WTC11 (cell line): ENCODE data around the gene FKBP5. TPM values are rescaled to one million over a fixed set of nuclear protein-coding genes. Genes with fewer than 3 reads are reported as not detected.
"Not testable (repeated sequence)": the region's sequence is repeated elsewhere in the genome, so short reads cannot be mapped to it uniquely, and the experiment has no call there.

Experiments used
- ATAC-seq: fragments of 200-7000 bp; cut with Tn5 transposase; 2 replicates; pipeline ENCODE4 v1.10.0; 2021; ENCODE audit warnings: mild to moderate bottlenecking, moderate library complexity
- CTCF ChIA-PET: fragments of 300-600 bp; sonication (Branson Sonifier 250); formaldehyde crosslinking; loops from one replicate; lab custom pipeline; 2021; ENCODE audit warnings: antibody characterized with exemption; lab: Charles Lee
- POLR2A ChIA-PET: fragments of 350-600 bp; sonication (Branson Sonifier 250); formaldehyde crosslinking; loops from one replicate; lab custom pipeline; 2021; ENCODE audit warnings: antibody characterized with exemption; lab: Charles Lee
- DNase-seq: peaks from one replicate; pipeline ENCODE4 v3.0.0; 2021; ENCODE audit warnings: low spot score
- H3K27ac Mint-ChIP-seq: 2 replicates; pipeline ENCODE4 v1.8.0; 2021; ENCODE audit warnings: mixed read lengths
- H3K27me3 Mint-ChIP-seq: 2 replicates; pipeline ENCODE4 v1.8.0; 2021; ENCODE audit warnings: low read depth, mild to moderate bottlenecking, moderate library complexity, mixed read lengths
- H3K36me3 Mint-ChIP-seq: 2 replicates; pipeline ENCODE4 v1.8.0; 2021; ENCODE audit warnings: mixed read lengths
- H3K4me1 Mint-ChIP-seq: 2 replicates; pipeline ENCODE4 v1.8.0; 2022; ENCODE audit warnings: mixed read lengths
- H3K4me3 Mint-ChIP-seq: 2 replicates; pipeline ENCODE4 v1.8.0; 2021; ENCODE audit warnings: mild to moderate bottlenecking, moderate library complexity, mixed read lengths
- H3K9me3 Mint-ChIP-seq: 2 replicates; pipeline ENCODE4 v1.8.0; 2021; ENCODE audit warnings: mixed read lengths
- FOXP1 ChIP-seq: sonication (generic); formaldehyde crosslinking; IDR thresholded peaks from 2 replicates; pipeline ENCODE4 v1.8.0; 2022; ENCODE audit warnings: missing genetic modification reagents, mild to moderate bottlenecking, moderate library complexity, borderline replicate concordance
- GABPB1 ChIP-seq: sonication (generic); formaldehyde crosslinking; IDR thresholded peaks from 2 replicates; pipeline ENCODE4 v1.8.1; 2023; ENCODE audit warnings: mild to moderate bottlenecking, missing genetic modification reagents
- GRHL2 ChIP-seq: fragments of 250-450 bp; sonication (Bioruptor Pico); IDR thresholded peaks from 2 replicates; pipeline ENCODE4 v1.8.0; 2022; ENCODE audit warnings: mild to moderate bottlenecking, moderate library complexity; ENCODE audit not compliant: insufficient replicate concordance, severe bottlenecking
- MAX ChIP-seq: sonication (generic); formaldehyde crosslinking; IDR thresholded peaks from 2 replicates; pipeline ENCODE4 v1.8.0; 2022; ENCODE audit warnings: mild to moderate bottlenecking, missing genetic modification reagents
- MXD4 ChIP-seq: fragments of 250-450 bp; sonication (Bioruptor Pico); IDR thresholded peaks from 2 replicates; pipeline ENCODE4 v1.8.0; 2021; ENCODE audit warnings: mild to moderate bottlenecking, moderate library complexity, borderline replicate concordance
- TP53 ChIP-seq: sonication (generic); formaldehyde crosslinking; IDR thresholded peaks from 2 replicates; pipeline ENCODE4 v1.8.1; 2023; ENCODE audit warnings: mild to moderate bottlenecking, missing genetic modification reagents
- ZNF263 ChIP-seq: sonication (generic); formaldehyde crosslinking; IDR thresholded peaks from 2 replicates; pipeline ENCODE4 v1.8.1; 2022; ENCODE audit warnings: low read depth, mild to moderate bottlenecking, moderate library complexity, missing genetic modification reagents
- ZNF317 ChIP-seq: sonication (generic); formaldehyde crosslinking; IDR thresholded peaks from 2 replicates; pipeline ENCODE4 v1.8.1; 2023; ENCODE audit warnings: low read depth, mild to moderate bottlenecking, moderate library complexity, missing genetic modification reagents, borderline replicate concordance
- total RNA-seq: library from RNA; stranded (reverse); gene quantifications from 3 replicates; pipeline ENCODE4 v1.2.3, GENCODE V29; 2021
- TF ChIP-seq, protein P1 (sequence below): fragments of 200-600 bp; IDR thresholded peaks from 2 replicates; pipeline ENCODE4 v1.8.0; 2022; ENCODE audit warnings: antibody characterized with exemption
- TF ChIP-seq, protein P2 (sequence below): fragments of 250-450 bp; sonication (Bioruptor Pico); IDR thresholded peaks from 2 replicates; pipeline ENCODE4 v1.9.0; 2021; ENCODE audit warnings: mild to moderate bottlenecking
- TF ChIP-seq, protein P3 (sequence below): sonication (generic); formaldehyde crosslinking; IDR thresholded peaks from 2 replicates; pipeline ENCODE4 v1.8.1; 2023; ENCODE audit warnings: mild to moderate bottlenecking, moderate library complexity, missing genetic modification reagents
- TF ChIP-seq, protein P4 (sequence below): sonication (generic); formaldehyde crosslinking; IDR thresholded peaks from 2 replicates; pipeline ENCODE4 v1.8.1; 2023; ENCODE audit warnings: mild to moderate bottlenecking, missing genetic modification reagents, moderate library complexity
- TF ChIP-seq, protein P5 (sequence below): sonication (generic); formaldehyde crosslinking; IDR thresholded peaks from 2 replicates; pipeline ENCODE4 v1.8.1; 2022; ENCODE audit warnings: missing genetic modification reagents, borderline replicate concordance

The FKBP5 gene
- total RNA-seq, 1 experiment from 2014 or later = 27.2 TPM

DNA sequence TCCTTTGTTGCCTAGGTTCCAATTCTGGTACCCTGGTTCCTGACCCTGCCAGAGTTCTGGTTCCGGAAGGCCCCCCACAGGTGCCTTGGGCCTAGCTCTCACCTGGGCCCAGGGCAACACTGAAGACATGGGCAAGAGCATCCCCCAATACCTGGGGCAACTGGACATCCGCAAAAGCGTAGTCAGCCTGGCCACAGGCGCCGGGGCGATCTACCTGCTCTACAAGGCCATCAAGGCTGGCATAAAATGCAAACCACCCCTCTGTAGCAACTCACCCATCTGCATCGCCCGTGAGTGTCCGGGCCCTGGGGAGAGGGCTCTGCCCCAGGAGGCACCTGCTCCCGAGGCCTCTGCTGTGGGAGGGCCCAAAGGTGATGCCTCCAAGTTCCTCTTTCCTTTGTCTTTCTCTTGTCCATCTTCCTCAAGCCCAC lies 48.3 kb upstream of the FKBP5 start, which contains the start of gene ARMC12:
Gene ARMC12, plus strand, starts transcription at position 51 of the 431 bp plus-strand sequence. Its CDS starts 77 bp downstream, at position 128.
- Mint-ChIP-seq H3K27ac (no peak within 1 kb of the TSS), H3K9me3 (no peaks in the 10 kb centered on the region), H3K4me3 (no peak within 1 kb of the TSS), H3K4me1 (peaks cover 73% of the 10 kb centered on the region), H3K27me3 (peaks cover 7% of the 10 kb centered on the region), H3K36me3 (no peaks in the 10 kb centered on the region)
- POLR2A ChIA-PET = interaction anchor here (1.0 kb wide), 2 partner anchors 9 to 27 kb away, joined by 3 to 4 read pairs; no protein-coding TSS in a partner anchor
- ATAC-seq = no peak
- CTCF ChIA-PET = interaction anchor here (0.6 to 5.6 kb wide), 51 partner anchors 9 to 626 kb away, joined by 3 to 86 read pairs (median 5); partner anchors contain the start of genes FANCE and FKBP5
- no peak for TF ChIP-seq ZNF317 (CRISPR knock-in tag)
- TF ChIP-seq MAX (CRISPR knock-in tag) = peak; percentile 15; the same call in 1 of the 2 replicates
- DNase-seq = no peak

DNA sequence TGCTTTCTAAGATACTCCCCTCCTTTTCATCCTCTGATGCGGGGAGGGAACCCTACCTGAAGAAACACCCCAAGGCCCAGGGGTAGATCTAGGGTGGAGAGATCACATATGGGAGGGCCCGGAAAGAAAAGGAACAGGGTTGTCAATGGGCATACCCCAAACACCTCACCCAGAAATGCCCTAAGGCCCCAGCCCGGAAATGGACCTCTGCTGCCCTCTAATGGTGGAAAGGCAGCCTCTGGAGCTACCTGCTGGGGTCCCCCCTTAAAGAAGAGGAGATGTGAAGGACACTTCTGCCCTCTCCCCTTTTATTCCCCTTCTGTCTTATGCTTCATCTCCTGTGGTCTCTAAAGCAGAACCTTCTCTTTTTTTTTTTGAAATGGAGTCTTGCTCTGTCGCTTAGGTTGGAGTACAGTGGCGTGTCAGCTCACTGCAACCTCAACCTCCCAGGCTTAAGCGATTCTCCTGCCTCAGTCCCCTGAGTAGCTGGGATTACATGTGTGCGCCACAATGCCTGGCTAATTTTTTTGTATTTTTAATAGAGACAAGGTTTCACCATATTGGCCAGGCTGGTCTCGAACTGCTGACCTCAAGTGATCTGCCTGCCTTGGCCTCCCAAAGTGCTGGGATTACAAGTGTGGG lies 47.7 kb upstream of the FKBP5 start:
- Mint-ChIP-seq H3K27me3 (peaks cover 7% of the 10 kb centered on the region), H3K36me3 (no peaks in the 10 kb centered on the region), H3K27ac (no peak overlapping the region), H3K9me3 (no peaks in the 10 kb centered on the region), H3K4me3 (no peak overlapping the region), H3K4me1 (peaks cover 69% of the 10 kb centered on the region)
- DNase-seq (peak; percentile 88), ATAC-seq (peak; percentile 23)
- POLR2A ChIA-PET = interaction anchor here (1.0 kb wide), 2 partner anchors 8 to 28 kb away, joined by 3 to 4 read pairs; no protein-coding TSS in a partner anchor
- TF ChIP-seq, protein P1, sequence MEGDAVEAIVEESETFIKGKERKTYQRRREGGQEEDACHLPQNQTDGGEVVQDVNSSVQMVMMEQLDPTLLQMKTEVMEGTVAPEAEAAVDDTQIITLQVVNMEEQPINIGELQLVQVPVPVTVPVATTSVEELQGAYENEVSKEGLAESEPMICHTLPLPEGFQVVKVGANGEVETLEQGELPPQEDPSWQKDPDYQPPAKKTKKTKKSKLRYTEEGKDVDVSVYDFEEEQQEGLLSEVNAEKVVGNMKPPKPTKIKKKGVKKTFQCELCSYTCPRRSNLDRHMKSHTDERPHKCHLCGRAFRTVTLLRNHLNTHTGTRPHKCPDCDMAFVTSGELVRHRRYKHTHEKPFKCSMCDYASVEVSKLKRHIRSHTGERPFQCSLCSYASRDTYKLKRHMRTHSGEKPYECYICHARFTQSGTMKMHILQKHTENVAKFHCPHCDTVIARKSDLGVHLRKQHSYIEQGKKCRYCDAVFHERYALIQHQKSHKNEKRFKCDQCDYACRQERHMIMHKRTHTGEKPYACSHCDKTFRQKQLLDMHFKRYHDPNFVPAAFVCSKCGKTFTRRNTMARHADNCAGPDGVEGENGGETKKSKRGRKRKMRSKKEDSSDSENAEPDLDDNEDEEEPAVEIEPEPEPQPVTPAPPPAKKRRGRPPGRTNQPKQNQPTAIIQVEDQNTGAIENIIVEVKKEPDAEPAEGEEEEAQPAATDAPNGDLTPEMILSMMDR = peak; percentile 82
- TF ChIP-seq FOXP1 = no peak
- CTCF ChIA-PET = interaction anchor here (0.6 to 5.6 kb wide), 51 partner anchors 9 to 627 kb away, joined by 3 to 86 read pairs (median 5); partner anchors contain the start of genes FANCE and FKBP5

- H3K9me3 Mint-ChIP-seq = no peaks in the 10 kb centered on the region
- DNase-seq = no peak
- H3K27me3 Mint-ChIP-seq = peaks cover 7% of the 10 kb centered on the region
- H3K4me3 Mint-ChIP-seq = no peak overlapping the region
- no peaks in the 10 kb centered on the region for H3K36me3 Mint-ChIP-seq
- CTCF ChIA-PET = interaction anchor here (1.3 to 5.6 kb wide), 15 partner anchors 18 to 219 kb away, joined by 3 to 86 read pairs (median 11); no protein-coding TSS in a partner anchor
- peaks cover 67% of the 10 kb centered on the region for H3K4me1 Mint-ChIP-seq
- TF ChIP-seq, protein P2, sequence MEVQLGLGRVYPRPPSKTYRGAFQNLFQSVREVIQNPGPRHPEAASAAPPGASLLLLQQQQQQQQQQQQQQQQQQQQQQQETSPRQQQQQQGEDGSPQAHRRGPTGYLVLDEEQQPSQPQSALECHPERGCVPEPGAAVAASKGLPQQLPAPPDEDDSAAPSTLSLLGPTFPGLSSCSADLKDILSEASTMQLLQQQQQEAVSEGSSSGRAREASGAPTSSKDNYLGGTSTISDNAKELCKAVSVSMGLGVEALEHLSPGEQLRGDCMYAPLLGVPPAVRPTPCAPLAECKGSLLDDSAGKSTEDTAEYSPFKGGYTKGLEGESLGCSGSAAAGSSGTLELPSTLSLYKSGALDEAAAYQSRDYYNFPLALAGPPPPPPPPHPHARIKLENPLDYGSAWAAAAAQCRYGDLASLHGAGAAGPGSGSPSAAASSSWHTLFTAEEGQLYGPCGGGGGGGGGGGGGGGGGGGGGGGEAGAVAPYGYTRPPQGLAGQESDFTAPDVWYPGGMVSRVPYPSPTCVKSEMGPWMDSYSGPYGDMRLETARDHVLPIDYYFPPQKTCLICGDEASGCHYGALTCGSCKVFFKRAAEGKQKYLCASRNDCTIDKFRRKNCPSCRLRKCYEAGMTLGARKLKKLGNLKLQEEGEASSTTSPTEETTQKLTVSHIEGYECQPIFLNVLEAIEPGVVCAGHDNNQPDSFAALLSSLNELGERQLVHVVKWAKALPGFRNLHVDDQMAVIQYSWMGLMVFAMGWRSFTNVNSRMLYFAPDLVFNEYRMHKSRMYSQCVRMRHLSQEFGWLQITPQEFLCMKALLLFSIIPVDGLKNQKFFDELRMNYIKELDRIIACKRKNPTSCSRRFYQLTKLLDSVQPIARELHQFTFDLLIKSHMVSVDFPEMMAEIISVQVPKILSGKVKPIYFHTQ = no peak
- no peak for TF ChIP-seq ZNF317 (CRISPR knock-in tag)
- no peak for TF ChIP-seq GRHL2 (CRISPR knock-in tag)
- no peak for TF ChIP-seq ZNF263
- TF ChIP-seq MXD4 = no peak
- TF ChIP-seq, protein P3, sequence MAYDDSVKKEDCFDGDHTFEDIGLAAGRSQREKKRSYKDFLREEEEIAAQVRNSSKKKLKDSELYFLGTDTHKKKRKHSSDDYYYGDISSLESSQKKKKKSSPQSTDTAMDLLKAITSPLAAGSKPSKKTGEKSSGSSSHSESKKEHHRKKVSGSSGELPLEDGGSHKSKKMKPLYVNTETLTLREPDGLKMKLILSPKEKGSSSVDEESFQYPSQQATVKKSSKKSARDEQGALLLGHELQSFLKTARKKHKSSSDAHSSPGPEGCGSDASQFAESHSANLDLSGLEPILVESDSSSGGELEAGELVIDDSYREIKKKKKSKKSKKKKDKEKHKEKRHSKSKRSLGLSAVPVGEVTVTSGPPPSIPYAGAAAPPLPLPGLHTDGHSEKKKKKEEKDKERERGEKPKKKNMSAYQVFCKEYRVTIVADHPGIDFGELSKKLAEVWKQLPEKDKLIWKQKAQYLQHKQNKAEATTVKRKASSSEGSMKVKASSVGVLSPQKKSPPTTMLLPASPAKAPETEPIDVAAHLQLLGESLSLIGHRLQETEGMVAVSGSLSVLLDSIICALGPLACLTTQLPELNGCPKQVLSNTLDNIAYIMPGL (CRISPR knock-in tag) = no peak
- TF ChIP-seq, protein P4, sequence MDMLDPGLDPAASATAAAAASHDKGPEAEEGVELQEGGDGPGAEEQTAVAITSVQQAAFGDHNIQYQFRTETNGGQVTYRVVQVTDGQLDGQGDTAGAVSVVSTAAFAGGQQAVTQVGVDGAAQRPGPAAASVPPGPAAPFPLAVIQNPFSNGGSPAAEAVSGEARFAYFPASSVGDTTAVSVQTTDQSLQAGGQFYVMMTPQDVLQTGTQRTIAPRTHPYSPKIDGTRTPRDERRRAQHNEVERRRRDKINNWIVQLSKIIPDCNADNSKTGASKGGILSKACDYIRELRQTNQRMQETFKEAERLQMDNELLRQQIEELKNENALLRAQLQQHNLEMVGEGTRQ = no peak
- TF ChIP-seq TP53 (CRISPR knock-in tag) = no peak
- TF ChIP-seq, protein P5, sequence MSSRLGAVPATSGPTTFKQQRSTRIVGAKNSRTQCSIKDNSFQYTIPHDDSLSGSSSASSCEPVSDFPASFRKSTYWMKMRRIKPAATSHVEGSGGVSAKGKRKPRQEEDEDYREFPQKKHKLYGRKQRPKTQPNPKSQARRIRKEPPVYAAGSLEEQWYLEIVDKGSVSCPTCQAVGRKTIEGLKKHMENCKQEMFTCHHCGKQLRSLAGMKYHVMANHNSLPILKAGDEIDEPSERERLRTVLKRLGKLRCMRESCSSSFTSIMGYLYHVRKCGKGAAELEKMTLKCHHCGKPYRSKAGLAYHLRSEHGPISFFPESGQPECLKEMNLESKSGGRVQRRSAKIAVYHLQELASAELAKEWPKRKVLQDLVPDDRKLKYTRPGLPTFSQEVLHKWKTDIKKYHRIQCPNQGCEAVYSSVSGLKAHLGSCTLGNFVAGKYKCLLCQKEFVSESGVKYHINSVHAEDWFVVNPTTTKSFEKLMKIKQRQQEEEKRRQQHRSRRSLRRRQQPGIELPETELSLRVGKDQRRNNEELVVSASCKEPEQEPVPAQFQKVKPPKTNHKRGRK (CRISPR knock-in tag) = no peak
- no peak for TF ChIP-seq GABPB1 (CRISPR knock-in tag)
- TF ChIP-seq, all 79 proteins: peak for 0
- H3K27ac Mint-ChIP-seq = no peak overlapping the region
- POLR2A ChIA-PET = no interaction called here
- ATAC-seq = no peak
Observed at GRCh38 chr6:35735452-35735851, 46.7 kb upstream of the FKBP5 start.

GRCh38 chr6:35734319-35734718 lies 45.6 kb upstream of the FKBP5 start:
- H3K36me3 Mint-ChIP-seq, H3K4me3 Mint-ChIP-seq, H3K9me3 Mint-ChIP-seq, ATAC-seq, H3K27ac Mint-ChIP-seq, DNase-seq, POLR2A ChIA-PET: not testable (repeated sequence)
- H3K27me3 Mint-ChIP-seq = peaks cover 12% of the 10 kb centered on the region
- CTCF ChIA-PET = interaction anchor here (1.2 to 3.1 kb wide), 4 partner anchors 23 to 212 kb away, joined by 4 to 20 read pairs (median 4); no protein-coding TSS in a partner anchor
- peaks cover 61% of the 10 kb centered on the region for H3K4me1 Mint-ChIP-seq
